Measurements from ENCODE around the gene ALPK1. TPM values are rescaled to one million over a fixed set of nuclear protein-coding genes. Genes with fewer than 3 reads are reported as not detected.

ALPK1 gene
- total and polyA plus RNA-seq, 2 donors (not counting 1 experiment from before 2014, with no cell fraction given), result 5.5 to 27.2 TPM

- 100% methylated on average over 3 of the region's 8 CpGs for WGBS (ENCODE audit: insufficient coverage)
Measured at GRCh38 chr4:112270640-112271421, 26.3 kb upstream of the ALPK1 start.

GRCh38 chr4:112272292-112272691, 24.9 kb upstream of the ALPK1 start:
- TF ChIP-seq, protein P1, sequence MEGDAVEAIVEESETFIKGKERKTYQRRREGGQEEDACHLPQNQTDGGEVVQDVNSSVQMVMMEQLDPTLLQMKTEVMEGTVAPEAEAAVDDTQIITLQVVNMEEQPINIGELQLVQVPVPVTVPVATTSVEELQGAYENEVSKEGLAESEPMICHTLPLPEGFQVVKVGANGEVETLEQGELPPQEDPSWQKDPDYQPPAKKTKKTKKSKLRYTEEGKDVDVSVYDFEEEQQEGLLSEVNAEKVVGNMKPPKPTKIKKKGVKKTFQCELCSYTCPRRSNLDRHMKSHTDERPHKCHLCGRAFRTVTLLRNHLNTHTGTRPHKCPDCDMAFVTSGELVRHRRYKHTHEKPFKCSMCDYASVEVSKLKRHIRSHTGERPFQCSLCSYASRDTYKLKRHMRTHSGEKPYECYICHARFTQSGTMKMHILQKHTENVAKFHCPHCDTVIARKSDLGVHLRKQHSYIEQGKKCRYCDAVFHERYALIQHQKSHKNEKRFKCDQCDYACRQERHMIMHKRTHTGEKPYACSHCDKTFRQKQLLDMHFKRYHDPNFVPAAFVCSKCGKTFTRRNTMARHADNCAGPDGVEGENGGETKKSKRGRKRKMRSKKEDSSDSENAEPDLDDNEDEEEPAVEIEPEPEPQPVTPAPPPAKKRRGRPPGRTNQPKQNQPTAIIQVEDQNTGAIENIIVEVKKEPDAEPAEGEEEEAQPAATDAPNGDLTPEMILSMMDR (IDR thresholded peaks at IDR 0.05), result no peak
- TF ChIP-seq EZH2 (IDR thresholded peaks at IDR 0.05; ENCODE audit: borderline replicate concordance, insufficient read depth, low read depth, low read length, poor library complexity, severe bottlenecking), result no peak
- H3K4me1 Mint-ChIP-seq, result peaks cover 3% of the 10 kb centered on the region
- ATAC-seq (ENCODE audit: low read depth) (no peak), DNase-seq (no peak)
- H3K27me3 ChIP-seq (replicated peaks in 1 of 4; ENCODE audit: control extremely low read depth in 1 of 4, control insufficient read depth in 3 of 4, insufficient read depth in 4 of 4, low read length in 3 of 4), result no peaks in the 10 kb centered on the region
- H3K79me2 ChIP-seq (ENCODE audit: control insufficient read depth, insufficient read depth, low read length), result peaks cover 40% of the 10 kb centered on the region
- H3K4me2 ChIP-seq (replicated peaks; ENCODE audit: low read depth, low read length, poor library complexity, severe bottlenecking), result no peak overlapping the region
- peak overlapping the region; percentile 12 for H3K27ac Mint-ChIP-seq
- no peak overlapping the region for H2AFZ ChIP-seq (ENCODE audit: insufficient read depth, low read depth, low read length, poor library complexity, severe bottlenecking)
- peaks cover 1 to 23% of the 10 kb centered on the region in 2 experiments for H3K36me3 ChIP-seq (replicated peaks in 1 of 2; ENCODE audit: control extremely low read depth in 1 of 2, control insufficient read depth in 1 of 2, extremely low read depth in 1 of 2, insufficient read depth in 2 of 2, low read length in 1 of 2)
- ChIA-PET POLR2A (no interaction called here), CTCF (interaction anchor here (1.8 to 2.3 kb wide), 2 partner anchors 9 to 50 kb away, joined by 7 to 9 read pairs; no protein-coding TSS in a partner anchor)
- no peaks in the 10 kb centered on the region for H3K9me3 Mint-ChIP-seq (ENCODE audit: insufficient read depth)
- intact Hi-C loops (cut with micrococcal nuclease), result no loop called here
- no peak overlapping the region for H3K9ac ChIP-seq (ENCODE audit: low read length)
- no peaks in the 10 kb centered on the region for H3K27me3 Mint-ChIP-seq
- H3K4me3 ChIP-seq (ENCODE audit: control extremely low read depth in 1 of 5, extremely low read depth in 1 of 5, insufficient read depth in 1 of 5, low read depth in 2 of 5, low read length in 4 of 5), result no peak overlapping the region
- H3K27ac ChIP-seq (ENCODE audit: low read length in 2 of 2), result peak overlapping the region in 1 of 2 donors; percentile 17
- 93% methylated on average over 2 of the region's 4 CpGs for WGBS (ENCODE audit: insufficient coverage)
- H3K9me3 ChIP-seq (ENCODE audit: control extremely low read depth in 1 of 3, control insufficient read depth in 2 of 3, insufficient read depth in 1 of 3, low read length in 2 of 3), result no peaks in the 10 kb centered on the region
- H3K4me1 ChIP-seq (ENCODE audit: control insufficient read depth in 2 of 2, insufficient read depth in 2 of 2, low read length in 2 of 2), result peaks cover 0 to 4% of the 10 kb centered on the region in 2 donors
- H4K20me1 ChIP-seq (ENCODE audit: control insufficient read depth, insufficient read depth, low read length, poor library complexity, severe bottlenecking), result peaks cover 24% of the 10 kb centered on the region
- no peak overlapping the region for H3K4me3 Mint-ChIP-seq

More at GRCh38 chr4:112270640-112271421, 26.3 kb upstream of the ALPK1 start:
- peaks cover 1% of the 10 kb centered on the region for H3K4me1 Mint-ChIP-seq
- no peaks in the 10 kb centered on the region for H3K9me3 Mint-ChIP-seq (ENCODE audit: insufficient read depth)
- Histone ChIP-seq H4K20me1 (ENCODE audit: control insufficient read depth, insufficient read depth, low read length, poor library complexity, severe bottlenecking) (peaks cover 16% of the 10 kb centered on the region), H3K27ac (ENCODE audit: low read length in 2 of 2) (peak overlapping the region in 1 of 2 donors; percentile 63), H2AFZ (ENCODE audit: insufficient read depth, low read depth, low read length, poor library complexity, severe bottlenecking) (no peak overlapping the region), H3K9ac (ENCODE audit: low read length) (no peak overlapping the region), H3K27me3 (replicated peaks in 1 of 4; ENCODE audit: control extremely low read depth in 1 of 4, control insufficient read depth in 3 of 4, insufficient read depth in 4 of 4, low read length in 3 of 4) (no peaks in the 10 kb centered on the region), H3K9me3 (ENCODE audit: control extremely low read depth in 1 of 3, control insufficient read depth in 2 of 3, insufficient read depth in 1 of 3, low read length in 2 of 3) (no peaks in the 10 kb centered on the region), H3K4me2 (replicated peaks; ENCODE audit: low read depth, low read length, poor library complexity, severe bottlenecking) (no peak overlapping the region), H3K4me1 (ENCODE audit: control insufficient read depth in 2 of 2, insufficient read depth in 2 of 2, low read length in 2 of 2) (no peaks in the 10 kb centered on the region), H3K36me3 (replicated peaks in 1 of 2; ENCODE audit: control extremely low read depth in 1 of 2, control insufficient read depth in 1 of 2, extremely low read depth in 1 of 2, insufficient read depth in 2 of 2, low read length in 1 of 2) (peaks cover 1 to 11% of the 10 kb centered on the region in 2 experiments), H3K79me2 (ENCODE audit: control insufficient read depth, insufficient read depth, low read length) (peaks cover 26% of the 10 kb centered on the region), H3K4me3 (ENCODE audit: control extremely low read depth in 1 of 5, extremely low read depth in 1 of 5, insufficient read depth in 1 of 5, low read depth in 2 of 5, low read length in 4 of 5) (no peak overlapping the region)
- H3K27me3 Mint-ChIP-seq, result no peaks in the 10 kb centered on the region
- H3K4me3 Mint-ChIP-seq, result no peak overlapping the region
- CTCF ChIA-PET, result interaction anchor here (0.8 to 2.3 kb wide), 3 partner anchors 10 to 51 kb away, joined by 3 to 9 read pairs (median 7); no protein-coding TSS in a partner anchor
- TF ChIP-seq, protein P1 (IDR thresholded peaks at IDR 0.05), result no peak
- TF ChIP-seq EZH2 (IDR thresholded peaks at IDR 0.05; ENCODE audit: borderline replicate concordance, insufficient read depth, low read depth, low read length, poor library complexity, severe bottlenecking), result no peak
- no peak for ATAC-seq (ENCODE audit: low read depth)
- POLR2A ChIA-PET, result no interaction called here
- H3K27ac Mint-ChIP-seq, result no peak overlapping the region
- intact Hi-C loops (cut with micrococcal nuclease), result no loop called here
- DNase-seq, result no peak
